Measurements from ENCODE around the gene PCCA. TPM values are rescaled to one million over a fixed set of nuclear protein-coding genes. Genes with fewer than 3 reads are reported as not detected.

PCCA gene
- total and polyA plus RNA-seq, 2 donors (not counting 3 experiments of a cell fraction or from before 2014, with no cell fraction given) = 5.7 to 20.2 TPM

DNA sequence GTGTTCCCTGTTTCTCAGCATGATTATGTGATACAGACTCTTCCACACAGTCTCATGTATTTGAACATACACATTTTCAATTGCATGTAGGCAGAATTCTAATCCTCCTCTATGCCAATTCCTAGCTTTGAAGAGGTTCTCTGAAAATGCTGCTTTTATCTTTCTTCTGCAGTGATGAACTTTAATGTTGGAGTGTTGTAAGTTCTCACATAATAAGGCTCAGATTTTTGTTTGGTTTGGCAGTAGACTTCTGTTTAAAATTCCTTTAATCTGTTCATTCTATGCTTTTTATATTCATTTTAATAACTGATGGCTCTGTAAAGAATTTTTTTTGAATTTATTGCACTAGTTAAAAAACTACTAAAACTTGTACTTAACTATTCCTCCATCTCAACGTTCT lies 273.9 kb downstream of the PCCA start:
- no peak for TF ChIP-seq EZH2 (IDR thresholded peaks at IDR 0.05; ENCODE audit: borderline replicate concordance, low read depth, low read length, severe bottlenecking)
- TF ChIP-seq GATA2 (IDR thresholded peaks at IDR 0.05; ENCODE audit: insufficient read depth, insufficient read length, low read depth, low read length) = no peak
- TF ChIP-seq POLR2AphosphoS5 (IDR thresholded peaks at IDR 0.05; ENCODE audit: insufficient read depth, low read depth, low read length) = no peak
- no peak for TF ChIP-seq MYC (IDR thresholded peaks at IDR 0.05; ENCODE audit: low read depth, low read length)
- no peak for TF ChIP-seq POLR2A (IDR thresholded peaks at IDR 0.05; ENCODE audit: low read depth, low read length)
- no peak for TF ChIP-seq FOS (IDR thresholded peaks at IDR 0.05; ENCODE audit: borderline replicate concordance, insufficient read depth, low read length)
- H3K9ac ChIP-seq (replicated peaks; ENCODE audit: extremely low read depth, insufficient read depth, low read length) = no peak overlapping the region
- BruUV-seq (replicated peaks) = no TSS peak
- no peaks in the 10 kb centered on the region for H3K9me1 ChIP-seq (replicated peaks; ENCODE audit: control insufficient read depth, extremely low read depth, insufficient read depth, low read length)
- ChIA-PET POLR2A (no interaction called here), CTCF (no interaction called here)
- H3K4me2 ChIP-seq (ENCODE audit: insufficient read depth, low read length) = no peak overlapping the region
- no peak overlapping the region for H3K27ac ChIP-seq (ENCODE audit: insufficient read depth, low read depth, low read length)
- H3K9me3 ChIP-seq (replicated peaks; ENCODE audit: control insufficient read depth, insufficient read depth, low read length) = no peaks in the 10 kb centered on the region
- no peak for DNase-seq (ENCODE audit: low read depth, low spot score)
- H3K4me1 ChIP-seq (ENCODE audit: control insufficient read depth, extremely low read depth, insufficient read depth, low read length) = peaks cover 12% of the 10 kb centered on the region
- no peaks in the 10 kb centered on the region for H3K36me3 ChIP-seq (ENCODE audit: control insufficient read depth in 2 of 2, extremely low read depth in 1 of 2, insufficient read depth in 2 of 2, low read length in 2 of 2)
- H2AFZ ChIP-seq (ENCODE audit: low read depth, low read length) = no peak overlapping the region
- FAIRE-seq = no peak
- no peaks in the 10 kb centered on the region for H3K79me2 ChIP-seq (ENCODE audit: control insufficient read depth, insufficient read depth, low read length)
- H4K20me1 ChIP-seq (replicated peaks; ENCODE audit: control insufficient read depth, extremely low read depth, insufficient read depth, low read length) = no peaks in the 10 kb centered on the region
- H3K27me3 ChIP-seq (ENCODE audit: control insufficient read depth in 2 of 2, insufficient read depth in 2 of 2, low read length in 2 of 2) = no peaks in the 10 kb centered on the region
- H3K4me3 ChIP-seq (replicated peaks in 1 of 3; ENCODE audit: insufficient read depth in 1 of 3, low read depth in 1 of 3, low read length in 3 of 3) = no peak overlapping the region
- dilution Hi-C loops (cut with MboI; ENCODE audit: extremely low pct_ligation_motif_present, low sequenced_read_pairs) = no loop called here
- intact Hi-C loops (cut with micrococcal nuclease) = loop anchor here (5.0 kb wide), 1 partner anchor 1035 kb away; no protein-coding TSS in a partner anchor

DNA sequence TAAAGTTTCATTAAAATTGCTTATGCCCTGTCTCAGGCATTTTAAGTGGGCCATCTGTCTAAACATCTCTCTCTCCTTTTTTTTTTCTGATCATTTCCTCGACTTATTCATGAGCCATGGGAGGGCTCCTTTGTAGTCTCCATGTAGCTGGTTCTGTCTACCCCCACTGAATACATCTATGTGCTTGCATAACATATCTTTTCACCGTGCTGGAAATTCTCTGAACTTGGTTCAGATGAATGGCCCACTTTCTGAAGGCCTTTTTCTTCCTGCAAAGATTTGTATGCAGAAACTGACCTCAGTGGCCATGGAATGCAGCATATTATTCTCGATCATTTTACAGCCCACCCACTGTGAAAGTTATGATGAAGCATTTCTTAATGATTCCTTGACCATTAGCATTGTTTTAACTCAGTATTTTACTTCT lies 274.4 kb downstream of the PCCA start:
- DNase-seq (ENCODE audit: low read depth, low spot score) (peak; percentile 13), FAIRE-seq (no peak)
- H3K27me3 ChIP-seq (ENCODE audit: control insufficient read depth in 2 of 2, insufficient read depth in 2 of 2, low read length in 2 of 2) = no peaks in the 10 kb centered on the region
- H3K36me3 ChIP-seq (ENCODE audit: control insufficient read depth in 2 of 2, extremely low read depth in 1 of 2, insufficient read depth in 2 of 2, low read length in 2 of 2) = no peaks in the 10 kb centered on the region
- no peak overlapping the region for H2AFZ ChIP-seq (ENCODE audit: low read depth, low read length)
- no peaks in the 10 kb centered on the region for H3K79me2 ChIP-seq (ENCODE audit: control insufficient read depth, insufficient read depth, low read length)
- no peaks in the 10 kb centered on the region for H3K9me1 ChIP-seq (replicated peaks; ENCODE audit: control insufficient read depth, extremely low read depth, insufficient read depth, low read length)
- H3K27ac ChIP-seq (ENCODE audit: insufficient read depth, low read depth, low read length) = no peak overlapping the region
- dilution Hi-C loops (cut with MboI; ENCODE audit: extremely low pct_ligation_motif_present, low sequenced_read_pairs) (no loop called here), intact Hi-C loops (cut with micrococcal nuclease) (loop anchor here (5.0 kb wide), 1 partner anchor 1034 kb away; no protein-coding TSS in a partner anchor)
- no peaks in the 10 kb centered on the region for H4K20me1 ChIP-seq (replicated peaks; ENCODE audit: control insufficient read depth, extremely low read depth, insufficient read depth, low read length)
- no peaks in the 10 kb centered on the region for H3K9me3 ChIP-seq (replicated peaks; ENCODE audit: control insufficient read depth, insufficient read depth, low read length)
- BruUV-seq (replicated peaks) = no TSS peak
- H3K4me3 ChIP-seq (replicated peaks in 1 of 3; ENCODE audit: insufficient read depth in 1 of 3, low read depth in 1 of 3, low read length in 3 of 3) = no peak overlapping the region
- ChIA-PET POLR2A (no interaction called here), CTCF (interaction anchor here (0.8 to 1.2 kb wide), 5 partner anchors 15 to 151 kb away, joined by 3 to 4 read pairs (median 4); no protein-coding TSS in a partner anchor)
- no peak overlapping the region for H3K4me2 ChIP-seq (ENCODE audit: insufficient read depth, low read length)
- no peak overlapping the region for H3K9ac ChIP-seq (replicated peaks; ENCODE audit: extremely low read depth, insufficient read depth, low read length)
- H3K4me1 ChIP-seq (ENCODE audit: control insufficient read depth, extremely low read depth, insufficient read depth, low read length) = peaks cover 12% of the 10 kb centered on the region
- TF ChIP-seq, protein P1, sequence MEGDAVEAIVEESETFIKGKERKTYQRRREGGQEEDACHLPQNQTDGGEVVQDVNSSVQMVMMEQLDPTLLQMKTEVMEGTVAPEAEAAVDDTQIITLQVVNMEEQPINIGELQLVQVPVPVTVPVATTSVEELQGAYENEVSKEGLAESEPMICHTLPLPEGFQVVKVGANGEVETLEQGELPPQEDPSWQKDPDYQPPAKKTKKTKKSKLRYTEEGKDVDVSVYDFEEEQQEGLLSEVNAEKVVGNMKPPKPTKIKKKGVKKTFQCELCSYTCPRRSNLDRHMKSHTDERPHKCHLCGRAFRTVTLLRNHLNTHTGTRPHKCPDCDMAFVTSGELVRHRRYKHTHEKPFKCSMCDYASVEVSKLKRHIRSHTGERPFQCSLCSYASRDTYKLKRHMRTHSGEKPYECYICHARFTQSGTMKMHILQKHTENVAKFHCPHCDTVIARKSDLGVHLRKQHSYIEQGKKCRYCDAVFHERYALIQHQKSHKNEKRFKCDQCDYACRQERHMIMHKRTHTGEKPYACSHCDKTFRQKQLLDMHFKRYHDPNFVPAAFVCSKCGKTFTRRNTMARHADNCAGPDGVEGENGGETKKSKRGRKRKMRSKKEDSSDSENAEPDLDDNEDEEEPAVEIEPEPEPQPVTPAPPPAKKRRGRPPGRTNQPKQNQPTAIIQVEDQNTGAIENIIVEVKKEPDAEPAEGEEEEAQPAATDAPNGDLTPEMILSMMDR (IDR thresholded peaks at IDR 0.05; ENCODE audit: extremely low read depth in 1 of 2, insufficient read depth in 1 of 2, low read depth in 1 of 2, low read length in 2 of 2) = no peak
- TF ChIP-seq GATA2 (IDR thresholded peaks at IDR 0.05; ENCODE audit: insufficient read depth, insufficient read length, low read depth, low read length) (no peak), POLR2AphosphoS5 (IDR thresholded peaks at IDR 0.05; ENCODE audit: insufficient read depth, low read depth, low read length) (no peak)
